Amniotic stem cell (primary cell): ENCODE data around the gene GAL3ST2.
"Not testable (repeated sequence)": the region's sequence is repeated elsewhere in the genome, so short reads cannot be mapped to it uniquely, and the experiment has no call there.

Experiments used
- DNase-seq: peaks from one replicate; lab custom pipeline; 2025; lab: John Stamatoyannopoulos, UW

Gene GAL3ST2

DNA sequence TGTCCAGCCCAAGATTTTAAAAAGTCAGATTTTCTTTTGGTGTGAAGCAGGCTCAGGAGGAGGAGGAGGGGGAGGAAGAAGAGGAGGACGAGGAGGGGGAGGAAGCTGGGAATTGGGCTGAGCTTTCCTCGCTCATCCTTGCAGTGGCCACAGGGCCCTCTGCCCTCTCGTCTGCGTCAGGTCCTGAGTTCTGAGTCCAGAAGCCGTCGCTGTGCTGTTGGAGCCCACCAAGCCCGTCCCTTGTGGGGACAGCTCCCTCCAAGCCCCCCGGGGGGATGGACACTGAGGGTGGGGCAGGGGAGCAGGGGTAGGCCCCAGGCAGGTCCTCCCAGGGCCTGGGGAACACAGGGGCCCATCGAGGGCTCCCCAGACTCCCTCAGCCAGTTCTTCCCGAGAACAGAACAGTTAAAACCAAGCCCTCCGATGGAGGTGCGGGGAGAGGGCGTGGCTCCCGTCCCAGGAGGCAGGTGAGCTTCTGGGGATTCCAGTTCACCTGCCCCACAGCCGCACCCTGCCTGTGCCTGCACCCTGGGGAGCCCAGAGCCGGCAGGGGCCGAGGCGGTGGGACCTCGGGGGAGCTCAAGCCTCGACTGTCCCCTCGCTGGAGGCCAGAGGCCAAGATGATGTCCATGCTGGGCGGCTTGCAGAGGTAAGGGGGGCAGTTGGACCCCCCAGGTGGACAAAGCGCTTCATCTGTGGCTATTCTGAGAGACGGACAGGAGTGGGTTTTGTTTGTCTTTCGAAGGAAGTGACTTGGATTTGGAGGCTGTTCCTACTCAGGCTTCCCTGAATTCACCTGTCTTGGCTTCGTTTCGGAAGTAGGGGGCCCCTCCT, at the start of gene GAL3ST2:
GAL3ST2 (plus strand) TSS at position 487 of the 834 bp plus-strand sequence; CDS start at position 621, 134 bp downstream.
- DNase-seq = no peak

DNA sequence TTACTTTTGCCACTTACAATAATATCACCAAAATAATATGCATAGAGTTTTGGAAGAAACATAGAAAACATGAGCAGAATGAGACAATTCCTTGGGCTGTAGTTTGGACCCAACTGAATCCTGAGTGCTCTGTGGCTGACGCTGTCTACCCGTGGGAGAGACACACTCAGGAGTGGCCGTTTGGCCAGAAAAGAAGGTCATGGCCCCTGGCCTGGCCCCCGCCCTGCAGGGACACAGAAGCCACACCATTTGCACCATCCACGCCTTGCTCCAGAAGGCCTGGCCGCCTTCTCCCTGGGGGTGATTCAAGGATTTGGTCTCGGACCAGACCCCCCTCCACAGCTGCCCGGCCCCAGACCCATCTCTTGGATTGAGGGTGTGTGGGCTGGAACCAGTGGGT, 48.6 kb upstream of the GAL3ST2 start:
- no peak for DNase-seq

DNA sequence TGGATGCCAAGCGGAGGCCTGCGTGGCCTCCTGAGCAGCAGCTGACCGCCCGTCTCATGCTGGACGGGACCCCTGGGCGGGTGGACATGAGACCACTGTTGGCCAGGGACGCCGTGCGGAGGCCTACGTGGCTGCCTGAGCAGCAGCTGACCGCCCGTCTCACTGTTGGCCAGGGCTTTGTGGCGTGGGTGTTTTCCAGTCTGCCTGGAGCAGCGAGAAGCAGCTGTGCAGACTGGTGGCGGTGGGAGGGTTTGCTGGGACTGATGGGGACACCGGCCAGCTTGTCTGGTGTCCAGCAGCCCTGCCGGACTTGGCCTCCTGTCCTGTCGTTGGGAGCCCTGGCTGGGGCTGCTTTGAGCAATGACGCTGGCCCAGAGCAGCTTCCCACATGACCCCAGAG, 48.0 kb upstream of the GAL3ST2 start:
- no peak for DNase-seq

DNA sequence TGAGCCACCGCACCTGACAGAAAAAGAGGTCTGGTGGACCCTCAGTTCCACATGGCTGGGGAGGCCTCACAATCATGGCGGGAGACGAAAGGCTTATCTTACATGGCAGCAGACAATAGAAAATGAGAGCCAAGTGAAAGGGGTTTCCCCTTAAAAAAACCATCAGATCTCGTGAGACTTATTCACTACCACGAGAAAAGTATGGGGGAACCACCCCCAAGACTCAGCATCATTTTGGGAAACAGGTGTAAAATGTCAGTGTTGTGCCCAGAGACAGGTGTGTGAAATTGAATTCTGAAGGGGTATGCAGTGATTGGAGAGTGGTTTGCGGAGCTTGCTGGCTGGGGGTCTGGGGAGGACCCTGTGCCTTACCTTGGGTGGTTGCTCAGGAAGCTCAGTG, 46.8 kb upstream of the GAL3ST2 start:
- no peak for DNase-seq

DNA sequence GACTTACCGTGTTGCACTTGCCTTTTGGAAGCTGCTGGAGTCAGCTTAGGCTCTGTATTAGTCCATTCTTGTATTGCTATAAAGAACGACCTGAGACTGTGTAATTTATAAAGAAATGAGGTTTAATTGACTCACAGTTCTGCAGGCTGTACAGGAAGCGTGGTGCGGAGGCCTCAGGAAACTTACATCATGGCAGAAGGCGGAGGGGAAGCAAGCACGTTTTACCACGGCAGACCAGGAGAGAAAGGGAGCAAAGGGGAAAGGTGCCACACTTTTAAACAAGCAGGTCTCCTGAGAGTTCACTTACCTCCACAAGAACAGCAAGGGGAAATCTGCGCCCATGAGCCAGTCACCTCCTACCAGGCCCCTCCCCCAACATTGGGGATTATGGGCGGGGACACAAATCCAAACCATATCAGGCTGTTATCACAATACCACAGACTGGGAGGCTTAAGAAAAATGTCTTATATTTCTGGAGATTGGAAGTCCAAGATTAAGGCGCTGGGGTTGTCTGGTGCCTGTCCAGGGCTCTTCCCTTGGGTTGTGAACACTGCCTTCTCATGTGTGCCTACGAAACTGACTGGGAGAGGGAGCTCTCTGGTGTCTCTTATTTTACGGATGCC, 45.8 kb upstream of the GAL3ST2 start:
- no peak for DNase-seq

DNA sequence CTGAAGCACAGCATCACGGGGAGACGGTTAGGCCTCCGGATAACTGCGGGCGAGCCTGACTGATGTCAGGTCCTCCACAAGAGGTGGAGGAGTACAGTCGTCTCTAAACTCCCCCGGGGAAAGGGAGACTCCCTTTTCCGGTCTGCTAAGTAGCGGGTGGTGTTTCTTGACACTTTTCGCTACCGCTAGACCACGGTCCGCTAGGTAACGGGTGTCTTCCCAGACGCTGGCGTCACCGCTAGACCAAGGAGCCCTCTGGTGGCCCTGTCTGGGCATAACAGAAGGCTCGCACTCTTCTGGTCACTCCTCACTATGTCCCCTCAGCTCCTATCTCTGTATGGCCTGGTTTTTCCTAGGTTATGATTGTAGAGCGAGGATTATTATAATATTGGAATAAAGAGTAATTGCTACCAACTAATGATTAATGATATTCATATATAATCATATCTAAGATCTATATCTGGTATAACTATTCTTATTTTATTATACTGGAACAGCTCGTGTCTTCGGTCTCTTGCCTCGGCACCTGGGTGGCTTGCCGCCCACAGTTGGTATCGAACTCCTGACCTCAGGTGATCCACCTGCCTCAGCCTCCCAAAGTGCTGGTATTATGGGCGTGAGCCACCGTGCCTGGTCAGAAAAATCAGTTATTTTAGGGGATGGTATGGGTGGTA, 44.0 kb upstream of the GAL3ST2 start:
- not testable (repeated sequence) for DNase-seq

DNA sequence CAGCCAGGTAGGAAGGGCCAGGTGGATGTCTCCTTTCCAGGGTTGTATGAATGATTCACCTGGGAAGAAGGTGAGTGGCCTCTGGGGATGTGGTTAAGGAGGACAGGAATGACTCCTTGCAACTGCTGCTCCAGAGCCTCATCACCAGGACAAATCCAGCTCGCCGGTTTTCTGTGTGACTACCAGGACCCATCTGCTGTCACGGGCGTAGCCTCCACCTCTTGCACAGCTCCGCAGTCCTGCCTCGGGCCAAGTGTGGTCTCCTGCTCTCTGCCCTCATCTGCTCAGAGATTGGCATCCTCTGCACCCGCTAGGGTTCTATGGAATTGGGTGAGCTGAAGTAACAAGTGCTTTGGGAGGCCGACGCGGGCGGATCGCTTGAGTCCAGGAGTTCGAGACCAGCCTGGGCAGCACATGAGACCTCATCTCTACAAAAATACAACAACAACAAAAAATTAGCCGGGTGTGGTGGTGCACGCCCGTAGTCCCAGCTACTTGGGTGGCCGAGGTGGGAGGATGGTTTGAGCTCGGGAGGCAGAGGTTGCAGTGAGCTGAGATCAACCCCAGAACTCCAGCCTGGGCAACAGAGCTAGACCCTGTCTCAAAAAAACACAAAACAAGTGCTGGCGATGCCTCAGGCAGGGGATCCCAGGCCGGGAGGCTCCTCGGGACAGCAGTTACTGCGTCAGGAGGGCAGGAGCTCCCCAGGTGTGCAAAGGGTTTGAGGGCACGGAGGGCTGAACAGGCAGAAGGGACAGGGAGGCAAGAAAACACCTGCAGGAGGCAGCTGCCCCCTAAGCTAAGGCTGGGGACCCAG, 43.0 kb upstream of the GAL3ST2 start:
- DNase-seq = no peak

DNA sequence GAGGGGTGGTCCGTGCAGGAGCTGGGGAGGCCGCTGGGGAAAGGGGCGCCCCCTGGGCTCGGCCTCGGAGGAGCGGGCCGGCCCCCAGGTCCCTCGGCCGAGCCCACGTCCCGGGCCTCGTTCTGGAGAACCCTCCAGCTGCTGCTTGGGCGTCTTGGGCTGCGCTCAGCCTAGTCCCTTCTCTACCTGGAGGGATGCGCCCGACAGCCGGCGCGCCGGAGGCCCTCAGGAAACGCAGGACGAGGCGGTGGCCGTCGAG, 42.5 kb upstream of the GAL3ST2 start:
- no peak for DNase-seq

DNA sequence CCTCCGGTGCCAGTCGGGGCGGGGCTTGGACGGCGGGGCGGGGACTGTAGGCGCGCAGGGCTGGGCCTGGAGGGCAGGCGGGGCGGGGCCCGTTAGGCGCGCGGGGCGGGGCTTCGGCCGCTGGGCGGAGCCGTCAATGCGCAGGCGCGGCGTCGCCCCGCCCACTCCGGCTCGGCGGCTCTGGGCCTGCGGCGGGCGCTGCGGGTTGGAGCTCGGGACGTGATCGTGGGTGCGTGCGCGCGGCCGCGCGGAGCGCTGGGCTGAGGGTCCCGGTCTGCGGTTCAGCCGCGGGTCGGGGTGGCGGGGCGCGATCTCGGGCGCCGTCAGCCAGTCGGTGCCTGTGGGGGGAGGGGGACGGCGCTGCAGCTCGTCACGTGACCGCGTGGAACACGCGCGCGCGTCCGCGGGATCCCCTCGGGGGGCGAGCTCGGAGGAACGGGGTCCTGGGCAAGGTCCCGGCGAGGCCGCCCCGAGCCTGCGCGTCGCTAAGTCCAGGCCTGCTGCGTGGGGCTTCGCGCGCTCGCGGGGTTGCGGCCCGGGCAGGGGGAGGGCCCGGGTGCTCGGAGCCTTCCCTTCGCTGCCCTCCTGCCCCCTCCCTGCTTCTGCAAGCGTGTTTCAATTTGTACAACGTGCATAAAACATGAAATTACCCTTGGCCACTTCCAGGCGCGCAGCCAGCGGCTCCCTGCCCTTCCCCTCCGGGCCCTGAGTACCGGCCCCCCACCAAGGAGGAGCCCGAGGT, 42.0 kb upstream of the GAL3ST2 start, which contains the start of gene D2HGDH:
D2HGDH (plus strand) TSS at position 164 of the 742 bp plus-strand sequence. CDS start 595 bp downstream, outside the sequence.
- DNase-seq = peak; percentile 76

DNA sequence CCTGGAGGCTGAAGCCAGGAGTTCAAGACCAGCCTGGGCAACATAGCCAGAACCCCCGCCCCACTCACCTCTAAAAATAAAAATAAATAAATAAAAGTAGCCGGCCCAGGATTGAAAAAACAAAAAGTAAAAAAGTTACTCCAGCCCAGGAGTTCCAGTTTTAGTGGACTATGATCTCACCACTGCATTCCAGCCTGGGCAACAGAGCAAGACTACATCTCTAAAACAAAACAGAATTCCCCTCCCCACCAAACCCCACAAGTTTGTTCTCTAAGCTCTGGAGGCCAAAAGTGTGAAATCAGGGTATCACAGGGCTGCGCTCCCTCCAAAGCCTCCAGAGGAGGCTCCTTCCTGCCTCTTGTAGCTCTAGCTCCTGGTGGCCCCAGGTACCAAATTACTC, 40.5 kb upstream of the GAL3ST2 start:
- DNase-seq = no peak

DNA sequence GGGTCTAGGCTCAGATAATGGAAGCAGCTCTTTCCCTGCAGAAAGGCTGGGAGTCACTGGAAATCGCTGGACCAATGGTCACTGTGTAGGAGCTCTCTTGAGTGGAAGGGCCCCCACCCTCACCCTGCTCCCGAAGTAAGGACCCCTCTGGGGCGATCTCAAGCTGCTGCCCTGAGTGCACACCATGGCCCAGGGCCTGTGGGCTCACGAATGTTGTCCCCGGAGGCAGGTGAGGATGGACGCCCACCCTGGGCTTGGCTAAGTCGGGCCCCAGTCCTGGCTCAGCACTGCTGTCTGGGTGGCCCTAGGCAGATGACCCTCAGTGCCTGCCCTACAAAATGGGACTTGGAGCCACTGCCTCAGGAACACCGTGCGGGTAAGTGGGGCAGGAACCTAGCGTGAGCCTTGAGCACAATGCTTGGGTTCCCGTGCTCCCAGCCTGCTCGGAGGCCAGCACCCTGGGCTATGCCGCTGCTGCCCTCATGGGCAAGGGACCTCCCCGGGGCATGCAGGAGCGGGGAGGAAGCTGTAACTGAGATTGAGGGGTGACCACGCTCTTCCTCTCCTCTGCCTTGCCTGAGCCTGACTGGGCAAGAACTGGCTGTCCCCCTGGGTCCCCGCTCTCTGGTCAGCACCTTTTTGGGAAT, 38.5 kb upstream of the GAL3ST2 start:
- no peak for DNase-seq

DNA sequence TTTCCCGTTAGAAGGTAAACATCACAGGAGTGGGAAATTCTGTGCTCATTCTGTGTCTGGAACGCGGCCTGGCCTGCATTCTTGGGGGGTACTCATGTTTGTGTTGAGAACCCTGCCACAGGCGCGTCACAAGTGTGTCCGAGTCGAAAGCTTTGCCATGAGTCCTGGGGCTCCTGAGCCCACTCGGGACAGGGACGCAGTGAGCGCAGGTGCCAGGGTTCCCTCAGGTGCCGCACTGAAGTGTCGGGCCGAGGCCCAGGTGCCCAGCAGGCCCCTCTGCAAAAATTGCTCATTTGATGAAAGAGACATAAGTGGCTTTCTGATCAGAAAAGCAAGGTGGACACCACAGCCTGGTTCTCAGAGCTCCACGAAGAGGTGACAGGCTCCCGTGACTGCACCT, 37.4 kb upstream of the GAL3ST2 start:
- DNase-seq = no peak

DNA sequence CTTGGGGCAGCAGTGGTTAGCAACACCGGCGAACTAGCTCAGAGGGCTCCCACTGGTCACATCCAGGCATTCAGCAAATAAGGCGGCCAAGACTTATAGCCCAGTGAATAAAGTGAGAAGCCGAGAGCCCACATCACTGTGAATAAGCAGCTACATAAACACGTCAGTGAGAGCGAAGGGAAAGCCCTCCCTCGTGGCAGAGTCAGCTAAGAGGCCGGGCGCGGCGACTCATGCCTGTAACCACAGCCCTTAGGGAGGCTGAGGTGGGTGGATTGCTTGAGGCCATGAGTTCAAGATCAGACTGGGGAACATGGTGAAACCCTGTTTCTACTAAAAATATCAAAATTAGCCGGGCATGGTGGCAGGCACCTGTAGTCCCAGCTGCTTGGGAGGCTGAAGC, 37.0 kb upstream of the GAL3ST2 start:
- DNase-seq = no peak

DNA sequence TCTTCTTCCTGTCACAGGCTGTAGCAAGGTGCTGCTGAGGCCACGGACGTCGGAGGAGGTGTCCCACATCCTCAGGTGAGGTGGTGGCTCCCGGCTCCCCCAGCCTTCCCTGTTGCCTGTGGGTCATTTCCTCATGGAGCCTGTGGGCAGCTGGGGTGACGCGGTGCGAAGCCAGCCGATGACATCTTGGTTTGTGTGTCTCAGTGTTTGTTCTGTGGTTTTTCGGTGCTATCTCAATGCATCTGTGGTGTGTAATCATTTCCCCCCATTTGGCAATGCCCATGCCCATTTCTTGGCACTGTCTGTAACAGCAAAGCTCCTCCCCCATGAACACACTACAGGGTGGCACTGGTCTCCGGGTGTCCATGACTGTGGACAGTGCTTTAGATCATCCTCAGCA, 35.6 kb upstream of the GAL3ST2 start:
- DNase-seq = no peak

DNA sequence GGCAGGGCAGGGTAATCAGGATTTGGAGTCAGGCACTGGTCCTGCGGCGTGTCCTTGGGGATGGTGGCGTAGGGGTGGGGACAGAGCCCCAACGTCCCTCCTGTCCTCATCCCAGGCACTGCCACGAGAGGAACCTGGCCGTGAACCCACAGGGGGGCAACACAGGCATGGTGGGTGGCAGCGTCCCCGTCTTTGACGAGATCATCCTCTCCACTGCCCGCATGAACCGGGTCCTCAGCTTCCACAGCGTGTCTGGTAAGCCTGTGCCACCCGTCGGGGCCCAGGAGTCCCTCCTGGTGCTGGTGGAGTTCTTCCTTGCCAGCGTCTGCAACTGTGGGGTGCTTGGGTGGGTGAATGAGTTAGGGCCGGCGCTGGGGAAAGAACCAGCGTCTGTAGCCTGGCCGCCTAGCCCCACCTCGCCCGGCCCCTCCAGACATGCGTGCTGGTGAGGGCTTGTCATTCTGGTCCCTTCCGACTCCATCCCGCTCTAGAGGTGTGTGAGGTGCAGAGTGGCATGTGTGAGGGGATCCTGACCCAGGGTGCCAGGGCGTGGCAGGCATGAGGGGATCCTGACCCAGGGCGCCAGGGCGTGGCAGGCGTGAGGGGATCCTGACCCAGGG, 34.2 kb upstream of the GAL3ST2 start:
- no peak for DNase-seq

DNA sequence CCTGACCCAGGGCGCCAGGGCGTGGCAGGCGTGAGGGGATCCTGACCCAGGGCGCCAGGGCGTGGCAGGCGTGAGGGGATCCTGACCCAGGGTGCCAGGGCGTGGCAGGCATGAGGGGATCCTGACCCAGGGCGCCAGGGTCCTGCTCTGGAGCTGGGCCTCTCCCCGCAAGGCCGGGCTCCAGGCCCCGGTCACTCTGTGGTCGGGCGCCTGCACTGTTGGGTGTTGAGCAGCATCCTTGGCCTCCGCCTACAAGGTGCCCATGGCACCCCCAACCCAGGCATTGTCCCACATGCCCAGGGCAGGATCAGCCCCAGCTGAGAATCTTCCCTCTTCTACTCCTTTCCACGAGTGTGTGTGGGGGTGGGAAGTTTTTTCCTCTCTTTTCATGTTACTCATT, 33.6 kb upstream of the GAL3ST2 start:
- DNase-seq = not testable (repeated sequence)

DNA sequence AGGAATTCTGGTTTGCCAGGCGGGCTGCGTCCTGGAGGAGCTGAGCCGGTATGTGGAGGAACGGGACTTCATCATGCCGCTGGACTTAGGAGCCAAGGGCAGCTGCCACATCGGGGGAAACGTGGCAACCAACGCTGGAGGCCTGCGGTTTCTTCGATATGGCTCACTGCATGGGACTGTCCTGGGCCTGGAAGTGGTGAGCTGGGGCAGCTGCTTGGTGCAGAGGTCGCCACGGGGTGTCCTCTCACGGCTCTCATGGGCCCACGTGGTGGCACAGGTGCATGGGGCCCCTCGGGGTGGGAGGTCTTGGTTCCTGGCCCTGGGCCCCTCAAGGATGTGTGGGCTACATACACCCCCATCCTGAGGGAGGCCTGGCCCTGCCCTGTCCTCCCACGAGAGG, 33.0 kb upstream of the GAL3ST2 start:
- DNase-seq = no peak

DNA sequence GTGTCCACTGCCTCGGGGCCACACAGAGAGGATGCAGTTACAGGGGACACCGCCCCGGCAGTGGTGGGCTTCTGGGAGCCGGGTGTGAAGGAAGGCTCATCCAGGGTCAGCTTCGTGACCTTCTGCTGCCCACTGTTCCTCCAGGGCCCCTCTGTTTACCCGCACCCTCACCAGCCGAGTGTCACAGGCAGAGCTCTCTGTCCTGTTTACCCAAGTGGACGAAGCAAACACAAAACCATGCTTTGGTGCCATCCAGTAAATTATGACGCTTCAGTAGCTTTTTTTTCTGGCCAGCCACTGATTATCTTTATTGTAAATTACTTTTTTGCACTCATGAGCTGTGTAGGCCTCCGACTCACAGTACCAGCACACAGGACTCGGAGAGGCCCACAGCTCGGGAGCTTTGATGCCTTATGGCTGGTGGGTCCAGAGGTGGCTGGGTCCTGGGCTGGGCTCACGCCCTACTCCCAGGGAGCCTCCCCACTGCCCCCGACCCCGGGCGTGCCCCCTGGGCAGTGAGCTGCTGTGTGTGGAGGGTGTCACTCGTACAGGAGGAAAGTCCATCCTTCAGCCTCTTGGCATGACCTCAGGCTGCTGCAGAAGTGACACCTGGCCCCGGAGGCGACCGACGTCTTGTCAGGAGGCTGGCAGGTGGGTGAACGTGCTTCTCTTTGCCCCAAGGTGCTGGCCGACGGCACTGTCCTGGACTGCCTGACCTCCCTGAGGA, 32.4 kb upstream of the GAL3ST2 start:
- DNase-seq = no peak

DNA sequence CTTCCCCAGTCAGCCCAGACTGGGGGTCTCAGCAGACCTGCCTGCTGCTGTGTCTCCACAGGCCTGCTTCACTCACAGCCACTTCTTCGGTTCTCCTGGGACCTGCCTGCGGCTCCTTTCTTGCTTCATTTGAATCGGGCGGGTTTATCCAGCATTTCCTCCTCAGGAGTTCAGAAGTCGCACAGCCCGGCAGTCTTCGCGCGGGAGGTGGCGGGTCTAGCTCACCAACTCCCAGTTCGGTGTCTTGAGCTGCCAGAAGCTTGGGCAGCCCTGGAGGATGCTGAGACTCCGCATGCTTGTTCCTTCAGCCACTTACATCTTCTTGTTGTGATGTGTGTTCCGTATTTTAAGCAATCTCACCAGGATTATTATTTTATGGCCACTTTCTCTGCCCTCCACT, 31.3 kb upstream of the GAL3ST2 start:
- no peak for DNase-seq

DNA sequence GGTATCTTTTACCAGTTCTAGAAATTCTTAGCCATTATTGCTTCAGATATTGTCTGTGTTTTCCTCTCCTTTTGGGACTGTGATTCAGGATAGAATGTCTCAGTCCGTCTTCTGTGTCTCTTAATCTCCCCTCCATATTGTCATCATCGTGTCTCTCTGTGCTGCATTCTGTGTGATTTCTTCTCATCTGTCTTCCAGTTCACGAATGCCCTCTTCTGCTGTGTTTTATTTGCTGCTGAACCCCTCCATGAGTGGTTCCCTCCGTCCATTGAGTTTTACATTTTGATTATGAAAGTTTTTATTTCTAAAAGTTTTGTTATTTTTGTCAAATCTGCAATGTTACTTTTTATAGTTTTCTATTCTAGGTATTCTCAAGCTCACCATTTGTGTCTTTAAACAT, 30.5 kb upstream of the GAL3ST2 start:
- DNase-seq = no peak
